UCSD-AML1 (cell line): ENCODE data around the gene GHR.

Source experiments
- DNase-seq: peaks from one replicate; lab custom pipeline; 2025; ENCODE audit not compliant: unreplicated experiment; lab: John Stamatoyannopoulos, UW

Gene GHR

DNA sequence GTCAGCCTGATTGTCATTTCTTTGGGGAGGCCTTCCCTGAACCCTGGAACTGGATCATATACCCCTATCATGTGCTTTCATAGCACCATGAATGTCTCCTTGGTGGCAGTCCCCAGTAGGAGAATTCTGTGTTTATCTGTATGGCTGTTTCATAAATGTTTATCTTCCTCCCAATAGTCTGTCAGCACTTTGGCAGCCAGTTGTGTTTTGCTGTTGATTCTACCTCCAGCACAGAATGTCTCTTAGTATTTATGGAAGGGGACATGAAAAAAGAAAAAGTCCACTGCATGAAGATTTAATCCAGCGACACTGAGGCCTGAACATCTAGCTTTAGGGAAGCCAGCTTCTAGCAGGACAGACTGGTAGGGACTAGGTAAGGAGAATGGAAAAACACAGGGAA, 38.3 kb downstream of the GHR start:
- no peak for DNase-seq

- no peak for DNase-seq
Measured at GRCh38 chr5:42462083-42462482, 38.8 kb downstream of the GHR start.

- no peak for DNase-seq
Measured at GRCh38 chr5:42467572-42467971, 44.3 kb downstream of the GHR start.

DNA sequence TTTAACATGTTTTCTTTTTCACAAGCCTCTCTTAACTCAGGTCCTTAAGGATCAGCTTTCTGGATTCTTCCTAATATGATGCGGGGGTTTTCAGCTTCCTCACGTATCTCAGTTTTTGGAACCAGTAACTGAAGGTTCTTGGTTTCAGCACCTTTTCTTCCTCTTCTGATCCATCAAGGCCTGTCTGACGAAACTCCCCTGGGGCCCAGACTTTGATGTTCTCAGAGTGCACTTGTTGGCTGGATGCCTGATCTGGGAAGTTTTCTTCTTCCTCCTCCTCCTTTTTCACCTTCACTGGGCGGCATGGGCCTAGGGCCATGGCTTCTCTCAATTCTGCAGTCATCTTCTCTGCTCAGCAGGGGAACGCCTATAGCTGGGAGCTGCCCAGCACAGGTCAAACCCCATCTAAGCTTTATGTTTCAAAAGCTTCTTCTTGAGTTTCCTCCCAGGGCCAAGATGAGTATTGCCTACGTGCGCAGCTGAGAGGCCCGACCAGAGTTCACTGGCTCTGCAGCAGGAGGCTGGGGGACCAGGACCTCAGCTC, 44.8 kb downstream of the GHR start:
- no peak for DNase-seq

DNA sequence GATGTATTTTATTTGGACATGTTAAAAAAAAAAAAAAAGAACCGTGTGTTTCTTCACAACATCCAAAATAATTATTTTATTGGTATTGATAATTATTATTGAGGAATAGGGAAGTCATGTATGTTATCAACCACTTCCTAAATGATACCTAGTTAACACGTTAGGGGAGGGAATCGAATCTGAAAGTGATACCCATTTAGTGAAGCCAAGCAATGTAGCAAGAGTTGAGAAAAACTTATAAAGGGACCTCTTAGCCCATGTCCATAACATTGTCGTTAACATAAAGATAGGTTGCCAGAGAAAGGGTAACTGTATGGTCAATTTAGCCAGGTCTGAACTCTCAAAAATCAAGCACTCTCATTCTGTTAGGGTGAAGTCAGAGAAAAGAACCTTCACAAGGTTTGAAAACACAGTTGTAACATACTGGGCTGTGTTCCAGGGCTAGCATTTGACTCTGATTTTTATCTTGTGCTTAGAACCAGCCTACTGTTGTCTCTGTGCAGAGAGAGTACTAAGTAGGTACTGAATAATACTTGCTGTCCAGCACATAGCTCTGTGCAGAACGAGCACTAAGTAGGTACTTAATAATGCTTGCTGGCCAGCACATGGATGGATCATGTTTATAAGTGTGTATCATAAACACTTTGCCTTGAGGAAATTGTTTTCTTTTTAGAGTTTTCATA, 60.4 kb downstream of the GHR start:
- DNase-seq = no peak

DNA sequence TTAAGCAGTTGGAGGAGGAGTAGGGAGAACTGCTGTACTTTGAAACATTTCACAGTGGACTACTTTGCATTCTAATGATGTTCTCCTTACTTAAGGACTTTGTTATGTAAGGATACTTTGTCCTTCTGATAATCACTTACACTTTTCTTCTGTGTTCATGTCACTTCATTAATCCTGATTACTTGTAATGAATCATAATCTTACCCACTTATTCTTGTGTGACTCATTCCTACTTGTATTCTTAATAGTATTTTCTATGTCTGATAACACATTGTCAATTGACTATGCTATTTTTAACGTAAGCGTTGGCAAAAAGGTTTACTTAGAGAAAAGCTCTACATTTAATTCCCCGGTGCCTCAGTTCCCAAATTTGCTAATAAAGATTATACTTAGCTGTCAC, 63.8 kb downstream of the GHR start:
- DNase-seq = no peak

GRCh38 chr5:42487821-42488220, 64.6 kb downstream of the GHR start:
- no peak for DNase-seq

DNA sequence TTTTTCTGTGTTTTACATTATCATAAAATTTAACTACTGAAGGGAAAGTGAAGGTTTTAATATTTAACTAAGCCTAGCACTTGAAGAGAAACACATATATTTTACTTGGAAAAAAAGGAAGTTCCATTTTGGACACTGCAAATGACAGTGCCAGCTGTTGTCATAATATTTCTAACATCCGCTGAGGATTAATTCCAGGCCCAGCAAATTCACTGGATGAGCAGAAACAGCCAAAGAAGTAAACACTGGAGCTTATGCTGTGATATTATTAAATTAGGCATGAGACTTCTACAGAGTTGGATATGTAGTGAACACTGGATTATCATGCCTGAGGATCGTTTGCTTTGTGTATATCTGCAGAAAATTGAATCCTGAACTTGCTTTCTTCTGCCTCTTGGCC, 67.6 kb downstream of the GHR start:
- no peak for DNase-seq

DNA sequence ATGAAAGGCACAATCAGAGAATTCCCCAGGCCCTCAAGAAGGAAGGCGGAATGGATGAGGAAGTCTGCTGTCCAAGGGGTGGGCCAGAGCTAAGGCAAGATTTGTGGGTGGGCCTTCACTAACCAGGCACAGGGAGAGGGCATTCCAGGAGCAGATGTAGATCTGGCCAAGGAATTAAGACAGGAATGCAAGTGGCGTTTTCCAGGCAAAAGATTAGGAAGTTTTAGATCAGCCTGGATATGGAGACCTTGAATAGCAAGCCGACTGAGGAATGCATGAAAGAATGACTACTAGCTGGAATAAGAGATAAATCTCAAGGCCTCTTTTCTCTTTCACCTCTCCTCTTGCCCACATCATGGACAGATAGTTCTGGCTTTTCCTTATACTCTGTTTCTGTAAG, 68.5 kb downstream of the GHR start:
- no peak for DNase-seq

GRCh38 chr5:42492974-42493373, 69.7 kb downstream of the GHR start:
- DNase-seq = no peak

DNA sequence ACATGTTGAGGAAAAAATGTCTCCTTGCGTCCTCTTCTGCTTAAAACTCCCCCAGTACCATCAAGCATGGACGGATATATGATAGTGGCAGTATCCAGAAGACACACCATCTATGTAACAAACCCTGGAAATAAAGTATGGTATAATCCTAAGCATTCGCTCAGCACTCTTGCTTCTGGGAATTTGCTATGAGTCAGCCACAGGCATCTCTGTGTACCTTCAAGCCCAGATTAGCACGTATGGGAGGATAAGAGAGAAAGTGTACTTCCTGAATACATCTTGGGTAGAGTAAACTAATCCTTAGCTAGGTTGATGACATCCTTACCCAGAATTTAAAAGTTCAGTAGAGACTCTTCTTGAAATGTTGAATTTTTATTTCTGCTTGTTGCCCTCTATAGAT, 71.2 kb downstream of the GHR start:
- DNase-seq = no peak

GRCh38 chr5:42495914-42496313, 72.7 kb downstream of the GHR start:
- no peak for DNase-seq

DNA sequence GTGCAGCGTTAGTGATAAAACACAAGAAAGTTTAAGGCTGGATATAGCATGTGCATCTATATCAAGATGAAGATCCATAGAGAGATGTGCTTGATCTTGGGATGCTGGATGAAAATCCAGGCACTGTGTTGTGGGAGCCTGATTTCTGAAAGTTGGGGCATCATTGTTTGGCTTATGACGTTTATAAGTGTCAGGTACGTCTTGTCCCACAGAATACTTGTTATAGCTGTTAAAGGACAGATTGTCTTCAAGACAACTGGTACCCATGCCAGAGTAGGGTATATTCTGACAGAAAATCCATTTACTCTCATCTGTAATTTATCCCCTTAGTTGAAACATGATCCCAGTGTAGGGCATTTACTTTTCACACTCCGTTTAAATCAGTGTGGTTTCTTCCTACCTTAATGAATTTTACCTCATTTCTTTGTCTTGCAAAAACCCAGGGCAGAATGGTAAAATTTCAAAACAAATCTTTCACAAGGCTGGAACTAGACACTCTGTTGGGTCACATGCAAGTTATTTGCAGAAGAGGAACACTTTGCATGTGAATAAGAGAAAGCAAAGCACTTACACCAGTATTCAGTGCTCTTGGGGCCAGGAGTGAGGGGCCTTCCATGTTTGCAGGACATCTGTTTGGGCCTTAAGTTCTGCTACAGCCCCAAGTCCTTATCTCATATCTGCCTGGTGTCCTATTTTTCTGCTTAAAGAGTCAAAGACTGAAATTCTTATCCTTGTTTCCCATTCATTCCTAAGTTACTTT, 73.3 kb downstream of the GHR start:
- no peak for DNase-seq

- DNase-seq = no peak
Measured at GRCh38 chr5:42498000-42498399, 74.8 kb downstream of the GHR start.

DNA sequence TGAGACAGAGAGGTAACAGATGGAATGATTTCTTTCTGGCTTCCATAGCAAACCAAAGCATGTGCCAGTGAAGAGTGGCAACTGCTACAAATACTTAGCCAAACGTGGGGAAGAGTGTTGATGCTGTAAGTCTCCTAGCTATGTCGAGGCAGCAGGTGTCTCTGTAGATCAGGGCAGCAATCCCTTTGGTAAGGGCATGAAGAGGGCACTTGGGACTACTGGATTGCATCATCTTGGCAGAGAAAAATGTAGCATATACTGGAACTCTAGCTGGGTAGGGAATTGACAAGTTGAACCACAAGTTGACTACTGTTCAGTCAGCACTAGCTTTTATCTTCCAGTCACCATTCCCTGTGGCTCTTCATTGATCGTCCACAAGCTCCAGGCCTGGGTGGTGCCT, 75.8 kb downstream of the GHR start:
- no peak for DNase-seq

DNA sequence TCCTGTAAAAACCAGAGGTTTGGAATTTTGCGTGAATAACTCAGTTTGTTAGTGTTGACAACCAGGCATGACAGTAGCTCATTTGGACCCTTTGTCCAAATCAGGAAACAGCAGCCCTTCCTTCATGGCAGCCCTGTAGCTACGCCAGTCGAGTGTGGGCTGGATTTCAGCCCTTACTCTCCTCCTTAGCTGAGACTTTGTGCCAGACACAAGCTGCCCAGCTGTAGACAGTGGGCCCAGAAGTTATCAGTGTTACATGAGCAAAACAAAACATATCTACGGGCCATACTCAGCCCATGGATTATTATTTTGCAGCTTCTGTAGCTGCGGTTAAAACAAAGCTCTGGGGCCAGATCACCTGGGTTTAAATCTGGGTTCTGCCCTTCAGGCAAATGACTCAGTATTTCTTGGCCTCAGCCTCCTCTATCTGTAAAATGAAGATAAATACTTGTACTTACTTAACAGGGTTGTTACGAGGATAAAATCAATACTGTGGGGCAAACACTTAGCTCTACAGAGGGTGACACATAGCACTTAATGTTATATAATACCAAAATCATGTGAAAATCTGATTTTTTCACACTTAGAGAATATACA, 76.9 kb downstream of the GHR start:
- no peak for DNase-seq

GRCh38 chr5:42502613-42503470, 79.6 kb downstream of the GHR start:
- DNase-seq = no peak

DNA sequence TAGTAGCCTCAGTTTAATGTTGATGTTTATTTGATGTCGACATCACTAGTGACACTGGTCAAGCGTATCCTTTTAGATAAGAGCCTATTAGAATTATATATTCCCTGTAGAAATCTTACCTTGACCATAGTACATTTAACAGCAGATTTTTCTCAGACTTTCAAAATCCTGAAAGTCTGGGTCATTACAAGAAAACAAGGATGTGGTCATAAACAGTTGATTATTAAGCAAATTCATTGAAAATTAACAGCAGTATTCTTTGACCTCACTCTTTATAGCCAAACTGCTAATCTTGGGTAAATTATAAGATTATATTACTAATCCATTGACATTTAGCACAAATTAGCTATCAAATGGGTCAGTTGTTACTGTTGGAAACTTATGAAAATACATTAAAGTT, 83.4 kb downstream of the GHR start:
- no peak for DNase-seq

GRCh38 chr5:42507451-42508097, 84.3 kb downstream of the GHR start:
- no peak for DNase-seq

DNA sequence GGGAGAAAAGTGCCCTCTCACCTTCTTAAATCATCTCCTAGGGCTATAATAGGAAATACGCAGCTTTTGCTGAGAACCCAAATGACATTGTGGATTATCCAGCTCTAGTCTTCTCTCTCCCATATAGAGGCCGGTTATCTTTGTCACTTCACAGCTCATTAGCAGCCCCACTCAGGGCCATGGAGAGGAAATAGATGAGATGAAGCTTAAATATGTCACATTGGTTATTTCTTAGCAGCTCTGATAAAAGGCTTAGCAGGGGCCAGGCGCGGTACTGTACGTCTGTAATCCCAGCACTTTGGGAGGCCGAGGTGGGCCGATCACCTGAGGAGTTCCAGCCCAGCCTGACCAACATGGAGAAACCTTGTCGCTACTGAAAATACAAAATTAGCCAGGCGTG, 90.0 kb downstream of the GHR start:
- DNase-seq = no peak

GRCh38 chr5:42514754-42515153, 91.5 kb downstream of the GHR start:
- no peak for DNase-seq
